Kidney glomerular epithelial cell (primary cell): ENCODE measurements around the gene RASA3.
"Not testable (repeated sequence)": the region's sequence is repeated elsewhere in the genome, so short reads cannot be mapped to it uniquely, and the experiment has no call there.

Source experiments
- DNase-seq: peaks from one replicate; lab custom pipeline; 2025; lab: John Stamatoyannopoulos, UW

Gene RASA3

GRCh38 chr13:114142640-114143490 lies 10.4 kb upstream of the RASA3 start:
- DNase-seq, result no peak

- DNase-seq, result no peak
Observed at GRCh38 chr13:114142137-114142550, 9.7 kb upstream of the RASA3 start.

GRCh38 chr13:114141261-114141996 lies 9.0 kb upstream of the RASA3 start:
- DNase-seq, result no peak

GRCh38 chr13:114140906-114141250 lies 8.5 kb upstream of the RASA3 start:
- no peak for DNase-seq

- no peak for DNase-seq
Observed at GRCh38 chr13:114140131-114140905, 7.9 kb upstream of the RASA3 start.

- no peak for DNase-seq
Observed at GRCh38 chr13:114136576-114136975, 4.2 kb upstream of the RASA3 start.

GRCh38 chr13:114135731-114136171 lies 3.3 kb upstream of the RASA3 start:
- no peak for DNase-seq

- DNase-seq, result no peak
Observed at GRCh38 chr13:114134944-114135610, 2.7 kb upstream of the RASA3 start.

GRCh38 chr13:114134111-114134943 lies 1.9 kb upstream of the RASA3 start:
- no peak for DNase-seq

GRCh38 chr13:114133552-114133951 lies 1.1 kb upstream of the RASA3 start:
- not testable (repeated sequence) for DNase-seq

- not testable (repeated sequence) for DNase-seq
Observed at GRCh38 chr13:114133126-114133525, 703 bp upstream of the RASA3 start.

- DNase-seq, result no peak
Observed at GRCh38 chr13:114131583-114132418, 622 bp downstream of the RASA3 start.

- peak; percentile 86 for DNase-seq
Observed at GRCh38 chr13:114130837-114131582, 1.4 kb downstream of the RASA3 start.

- no peak for DNase-seq
Observed at GRCh38 chr13:114130131-114130836, 2.1 kb downstream of the RASA3 start.

GRCh38 chr13:114129649-114130062 lies 2.8 kb downstream of the RASA3 start:
- DNase-seq, result no peak

GRCh38 chr13:114128624-114129522 lies 3.5 kb downstream of the RASA3 start:
- peak; percentile 80 for DNase-seq

GRCh38 chr13:114128348-114128623 lies 4.1 kb downstream of the RASA3 start:
- no peak for DNase-seq
